KMS-11 (cell line): ENCODE data around the gene TTF2.
A peak's percentile ranks its signal among the peaks of the same experiment; 100 is the strongest.

Experiments
- H2AFZ ChIP-seq: fragments of 200-600 bp; sonication (generic); 2 replicates; pipeline ENCODE4 v1.6.1; 2016; ENCODE audit warnings: antibody characterized with exemption, mixed run types, low read depth
- H3K27ac ChIP-seq: fragments of 200-600 bp; sonication (generic); 2 replicates; pipeline ENCODE4 v1.6.1; 2016; ENCODE audit warnings: mild to moderate bottlenecking, mixed run types
- H3K27me3 ChIP-seq: fragments of 200-600 bp; sonication (generic); 2 replicates; pipeline ENCODE4 v1.6.1; 2017; ENCODE audit warnings: mild to moderate bottlenecking, low read depth, mixed run types, moderate library complexity; ENCODE audit not compliant: insufficient read depth
- H3K36me3 ChIP-seq: fragments of 200-600 bp; sonication (generic); 2 replicates; pipeline ENCODE4 v1.6.1; 2017; ENCODE audit warnings: mild to moderate bottlenecking, mixed run types; ENCODE audit not compliant: insufficient read depth
- H3K4me1 ChIP-seq: fragments of 200-600 bp; sonication (generic); 2 replicates; pipeline ENCODE4 v1.6.1; 2016; ENCODE audit warnings: mild to moderate bottlenecking, low read depth, mixed run types; ENCODE audit not compliant: poor library complexity, severe bottlenecking
- H3K4me2 ChIP-seq: fragments of 200-600 bp; sonication (generic); 2 replicates; pipeline ENCODE4 v1.7.0; 2016; ENCODE audit warnings: mild to moderate bottlenecking, mixed run types
- H3K4me3 ChIP-seq: fragments of 200-600 bp; sonication (generic); IDR thresholded peaks from 2 replicates; pipeline ENCODE4 v1.6.1; 2017; ENCODE audit warnings: low read depth, low read length, mixed read lengths; ENCODE audit not compliant: insufficient read depth
- H3K79me2 ChIP-seq: fragments of 200-600 bp; sonication (generic); 2 replicates; pipeline ENCODE4 v1.6.1; 2016; ENCODE audit warnings: low read depth, mixed run types; ENCODE audit not compliant: insufficient read depth
- H3K9ac ChIP-seq: fragments of 200-600 bp; sonication (generic); 2 replicates; pipeline ENCODE4 v1.6.1; 2016; ENCODE audit warnings: mild to moderate bottlenecking, mixed run types
- H4K20me1 ChIP-seq: fragments of 200-600 bp; sonication (generic); 2 replicates; pipeline ENCODE4 v1.6.1; 2016; ENCODE audit warnings: mild to moderate bottlenecking, mixed run types; ENCODE audit not compliant: insufficient read depth
- CTCF ChIP-seq: fragments of 200-600 bp; sonication (generic); conservative IDR thresholded peaks from 2 replicates; pipeline ENCODE4 v1.6.1; 2017; ENCODE audit warnings: low read depth, mild to moderate bottlenecking, antibody characterized with exemption, low read length, moderate library complexity, mixed read lengths

TTF2 gene

GRCh38 chr1:117089996-117090395, 29.9 kb downstream of the TTF2 start:
- Histone ChIP-seq H3K9ac (no peak overlapping the region), H4K20me1 (no peaks in the 10 kb centered on the region), H3K36me3 (no peaks in the 10 kb centered on the region), H3K27ac (no peak overlapping the region), H3K79me2 (no peaks in the 10 kb centered on the region), H2AFZ (no peak overlapping the region), H3K27me3 (no peaks in the 10 kb centered on the region), H3K4me1 (peaks cover 9% of the 10 kb centered on the region), H3K4me2 (no peak overlapping the region), H3K4me3 (no peak overlapping the region)
- TF ChIP-seq CTCF: no peak

GRCh38 chr1:117092594-117092993, 32.5 kb downstream of the TTF2 start:
- Histone ChIP-seq H3K36me3 (no peaks in the 10 kb centered on the region), H3K4me1 (peaks cover 21% of the 10 kb centered on the region), H3K27ac (no peak overlapping the region), H3K4me2 (no peak overlapping the region), H3K79me2 (no peaks in the 10 kb centered on the region), H3K9ac (no peak overlapping the region), H2AFZ (no peak overlapping the region), H3K27me3 (no peaks in the 10 kb centered on the region), H4K20me1 (no peaks in the 10 kb centered on the region), H3K4me3 (no peak overlapping the region)
- no peak for TF ChIP-seq CTCF

- peaks cover 26% of the 10 kb centered on the region for H3K4me1 ChIP-seq
- H3K79me2 ChIP-seq: no peaks in the 10 kb centered on the region
- no peaks in the 10 kb centered on the region for H4K20me1 ChIP-seq
- H3K4me3 ChIP-seq: no peak overlapping the region
- H3K36me3 ChIP-seq: no peaks in the 10 kb centered on the region
- H2AFZ ChIP-seq: no peak overlapping the region
- no peak for TF ChIP-seq CTCF
- H3K9ac ChIP-seq: no peak overlapping the region
- H3K27me3 ChIP-seq: no peaks in the 10 kb centered on the region
- H3K27ac ChIP-seq: no peak overlapping the region
- H3K4me2 ChIP-seq: no peak overlapping the region
Measured at GRCh38 chr1:117093091-117093534, 33.0 kb downstream of the TTF2 start.

- peak; percentile 27; the same call in 1 of the 2 replicates for TF ChIP-seq CTCF
- H4K20me1 ChIP-seq: no peaks in the 10 kb centered on the region
- no peak overlapping the region for H3K27ac ChIP-seq
- H3K4me3 ChIP-seq: no peak overlapping the region
- H3K79me2 ChIP-seq: no peaks in the 10 kb centered on the region
- peaks cover 33% of the 10 kb centered on the region for H3K4me1 ChIP-seq
- H3K36me3 ChIP-seq: no peaks in the 10 kb centered on the region
- no peak overlapping the region for H3K9ac ChIP-seq
- no peak overlapping the region for H2AFZ ChIP-seq
- H3K27me3 ChIP-seq: no peaks in the 10 kb centered on the region
- no peak overlapping the region for H3K4me2 ChIP-seq
Measured at GRCh38 chr1:117093870-117094621, 33.9 kb downstream of the TTF2 start.
